ENCODE results near the gene NDST1.
"Not testable (repeated sequence)": the region's sequence is repeated elsewhere in the genome, so short reads cannot be mapped to it uniquely, and the experiment has no call there.

Gene NDST1

GRCh38 chr5:150507474-150508276 lies at the start of gene NDST1:
NDST1 (plus strand) TSS chr5:150508131; CDS start chr5:150521255, 13,124 bp downstream.
- DNase-seq, result no peak

DNA sequence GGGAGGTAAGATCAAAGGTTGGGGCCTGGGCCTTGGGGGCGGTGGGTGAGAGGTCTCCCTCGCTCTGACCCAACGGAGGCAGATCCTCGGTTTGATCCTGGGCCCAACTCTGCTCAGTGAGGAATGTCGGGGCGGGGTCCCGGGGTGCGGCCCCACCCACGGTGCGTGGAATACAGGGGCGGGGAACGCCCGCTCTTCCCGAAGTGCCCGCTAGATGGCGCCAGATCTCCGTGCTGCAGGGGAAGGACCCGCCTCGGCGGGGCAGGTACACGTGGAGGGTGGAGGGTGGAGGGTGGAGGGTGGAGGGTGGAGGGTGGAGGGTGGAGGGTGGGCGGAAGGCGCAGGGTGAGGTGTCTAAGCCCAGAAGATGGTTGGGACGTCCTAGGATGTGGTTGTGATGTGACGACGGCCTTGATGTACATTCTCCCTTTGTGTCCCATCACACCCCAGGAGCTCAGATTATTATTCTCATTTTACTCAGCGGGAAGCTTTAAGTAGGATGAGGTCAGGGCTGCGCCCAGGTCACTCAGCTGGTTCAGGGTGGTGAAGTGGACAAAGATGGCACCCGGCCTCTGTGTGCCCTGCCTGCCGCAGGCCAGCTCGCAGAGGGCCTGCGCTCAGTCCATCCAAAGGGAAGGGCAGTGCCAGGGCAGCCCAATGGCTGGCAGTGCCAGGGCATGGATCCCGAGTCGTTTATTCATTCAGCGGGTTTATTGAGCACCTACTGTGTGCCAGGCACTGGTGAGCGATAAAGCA lies 49.0 kb upstream of the NDST1 start:
- DNase-seq, result peak; percentile 69

- no peak for DNase-seq
Observed at GRCh38 chr5:150460781-150461180, 47.1 kb upstream of the NDST1 start.

GRCh38 chr5:150461231-150461630 lies 46.7 kb upstream of the NDST1 start:
- DNase-seq, result no peak

GRCh38 chr5:150464554-150465012 lies 43.3 kb upstream of the NDST1 start:
- DNase-seq, result peak; percentile 76

- DNase-seq, result no peak
Observed at GRCh38 chr5:150465927-150466326, 42.0 kb upstream of the NDST1 start.

- DNase-seq, result no peak
Observed at GRCh38 chr5:150468206-150468605, 39.7 kb upstream of the NDST1 start.

DNA sequence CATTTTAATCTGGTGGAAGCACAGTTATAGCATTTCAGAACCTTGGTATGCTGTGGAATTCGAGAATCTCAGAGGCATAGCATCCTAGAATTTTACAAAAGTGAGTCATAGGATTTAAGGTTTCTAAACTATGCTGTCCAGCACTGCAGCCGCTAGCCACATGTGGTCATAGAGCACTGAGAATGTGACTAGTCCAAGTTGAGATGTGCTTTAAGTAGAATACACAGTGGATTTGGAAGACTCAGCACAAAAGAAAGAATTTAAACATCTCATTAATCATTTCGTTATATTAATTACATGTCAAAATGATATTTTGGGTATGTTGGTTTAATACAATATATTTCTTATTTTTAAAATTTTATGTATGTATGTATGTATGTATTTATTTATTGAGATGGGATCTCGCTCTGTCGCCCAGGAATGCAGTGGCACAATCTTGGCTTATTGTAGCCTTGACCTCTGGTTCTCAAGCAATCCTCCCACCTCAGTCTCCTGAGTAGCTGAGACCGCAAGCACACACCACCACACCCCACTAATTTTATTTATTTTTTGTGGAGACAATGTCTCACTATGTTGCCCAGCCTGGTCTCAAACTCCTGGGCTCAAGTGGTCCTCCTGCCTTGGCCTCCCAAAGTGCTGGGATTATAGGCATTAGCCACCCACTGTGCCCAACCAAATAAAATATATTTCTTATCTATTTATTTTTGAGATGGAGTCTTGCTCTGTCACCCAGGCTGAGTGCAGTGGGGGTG lies 38.0 kb upstream of the NDST1 start:
- peak; percentile 99 for DNase-seq

- peak; percentile 96 for DNase-seq
Observed at GRCh38 chr5:150473673-150474358, 34.1 kb upstream of the NDST1 start.

- not testable (repeated sequence) for DNase-seq
Observed at GRCh38 chr5:150476568-150476967, 31.4 kb upstream of the NDST1 start.

DNA sequence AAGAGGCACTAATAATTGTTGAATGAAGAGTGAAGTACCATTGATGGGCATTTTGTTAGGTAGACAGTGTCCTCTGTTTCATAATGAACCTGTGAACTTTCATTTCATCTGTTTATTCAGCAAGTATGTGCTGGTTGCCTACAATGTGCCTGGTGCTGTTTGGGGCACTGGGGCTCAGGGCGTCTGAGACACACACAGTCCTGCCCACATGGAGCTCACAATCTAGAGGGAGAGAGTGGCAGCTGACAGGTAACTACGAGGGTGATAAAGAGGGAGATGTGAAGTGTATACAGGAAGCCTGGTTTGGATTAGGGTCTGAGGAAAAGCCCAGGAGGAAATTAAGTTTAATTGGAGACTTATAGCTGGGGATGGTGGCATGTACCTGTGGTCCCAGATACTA lies 28.5 kb upstream of the NDST1 start:
- DNase-seq, result no peak

DNA sequence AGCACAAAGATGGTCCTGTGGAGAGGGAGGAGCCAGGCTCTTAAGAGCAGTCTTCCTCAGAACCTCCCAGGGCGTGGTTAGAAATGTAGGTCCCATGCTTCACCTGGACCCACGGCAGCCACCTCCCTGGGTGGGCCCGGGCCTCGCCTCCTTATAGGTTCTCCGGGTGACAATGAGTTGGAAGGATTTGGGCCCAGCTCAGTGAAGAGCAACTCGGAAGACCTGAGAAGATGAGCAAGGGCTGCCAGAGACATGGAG lies 26.3 kb upstream of the NDST1 start:
- no peak for DNase-seq

DNA sequence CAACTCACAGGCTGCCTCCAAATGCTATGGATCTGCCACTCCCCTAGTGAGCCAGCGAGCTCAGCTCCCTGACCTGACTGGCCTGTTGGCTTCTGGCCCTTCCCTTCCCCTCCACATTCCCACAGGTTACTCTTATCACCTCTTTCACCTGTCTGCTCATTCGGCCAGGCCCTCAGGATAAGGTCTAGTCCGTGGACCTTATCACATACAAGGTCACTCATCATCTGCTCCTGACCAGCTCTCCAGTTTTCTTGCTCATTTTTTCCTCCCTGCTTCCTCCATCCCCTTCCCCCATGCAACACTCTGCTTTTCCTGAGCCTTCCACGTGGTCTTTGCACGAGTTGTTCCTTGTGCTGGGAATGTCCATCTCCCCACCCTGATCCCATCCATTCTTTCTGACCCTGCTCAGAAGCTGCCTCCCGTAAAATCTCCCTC lies 25.9 kb upstream of the NDST1 start:
- DNase-seq, result no peak

GRCh38 chr5:150484964-150485692 lies 22.8 kb upstream of the NDST1 start:
- DNase-seq, result no peak

- DNase-seq, result peak; percentile 51
Observed at GRCh38 chr5:150485693-150486401, 22.1 kb upstream of the NDST1 start.

GRCh38 chr5:150486402-150487198 lies 21.3 kb upstream of the NDST1 start:
- DNase-seq, result peak; percentile 68

DNA sequence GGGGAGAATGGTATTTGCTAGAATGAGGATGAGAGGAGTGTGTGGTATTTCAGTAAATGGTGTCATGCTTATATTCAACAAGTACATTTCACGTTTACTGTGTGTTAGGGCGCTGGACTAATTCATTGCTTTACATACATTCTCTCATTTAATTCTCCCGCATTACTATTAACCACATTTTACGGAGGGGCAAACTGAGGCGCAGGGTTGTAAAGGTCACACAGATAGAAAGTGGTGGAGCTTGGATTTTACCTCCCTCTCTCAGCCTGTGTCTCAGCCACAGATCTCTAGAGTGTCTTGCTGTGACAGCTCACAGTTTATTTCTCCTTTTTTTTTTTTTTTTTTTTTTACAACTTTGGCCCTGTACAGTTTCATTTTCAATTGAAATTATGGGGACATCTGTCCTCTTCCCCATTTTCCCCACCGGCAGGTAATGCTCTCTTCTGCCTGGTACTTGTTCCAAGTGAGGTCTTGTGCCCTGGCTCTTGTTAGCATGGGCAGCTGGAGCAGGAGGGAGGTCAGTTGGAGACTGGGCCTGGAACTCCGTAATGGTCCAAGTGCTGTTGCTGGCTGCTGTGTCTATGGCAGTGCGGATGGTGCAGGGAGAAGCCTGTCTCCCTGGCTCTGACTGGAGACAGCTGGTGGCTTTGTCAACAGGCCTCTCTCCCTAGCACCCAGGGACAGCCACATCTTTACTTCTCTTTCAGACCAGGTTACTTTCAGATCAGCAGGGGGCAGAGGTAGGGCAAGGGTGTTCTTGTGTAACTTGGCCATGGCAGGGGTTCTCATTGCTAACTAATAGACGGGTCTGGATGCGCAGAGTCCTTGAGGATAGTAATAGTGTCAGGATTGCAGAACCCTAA lies 20.5 kb upstream of the NDST1 start:
- DNase-seq, result peak; percentile 47

- DNase-seq, result peak; percentile 89
Observed at GRCh38 chr5:150488519-150489359, 19.2 kb upstream of the NDST1 start.
